HG03039 (cell line): ENCODE results near the gene GLTPD2.

Source experiments
- ATAC-seq: cut with Tn5 transposase; IDR thresholded peaks from one replicate; pipeline ENCODE4 v1.9.1; 2021; ENCODE audit warnings: mild to moderate bottlenecking, moderate library complexity; ENCODE audit not compliant: unreplicated experiment

Gene GLTPD2

DNA sequence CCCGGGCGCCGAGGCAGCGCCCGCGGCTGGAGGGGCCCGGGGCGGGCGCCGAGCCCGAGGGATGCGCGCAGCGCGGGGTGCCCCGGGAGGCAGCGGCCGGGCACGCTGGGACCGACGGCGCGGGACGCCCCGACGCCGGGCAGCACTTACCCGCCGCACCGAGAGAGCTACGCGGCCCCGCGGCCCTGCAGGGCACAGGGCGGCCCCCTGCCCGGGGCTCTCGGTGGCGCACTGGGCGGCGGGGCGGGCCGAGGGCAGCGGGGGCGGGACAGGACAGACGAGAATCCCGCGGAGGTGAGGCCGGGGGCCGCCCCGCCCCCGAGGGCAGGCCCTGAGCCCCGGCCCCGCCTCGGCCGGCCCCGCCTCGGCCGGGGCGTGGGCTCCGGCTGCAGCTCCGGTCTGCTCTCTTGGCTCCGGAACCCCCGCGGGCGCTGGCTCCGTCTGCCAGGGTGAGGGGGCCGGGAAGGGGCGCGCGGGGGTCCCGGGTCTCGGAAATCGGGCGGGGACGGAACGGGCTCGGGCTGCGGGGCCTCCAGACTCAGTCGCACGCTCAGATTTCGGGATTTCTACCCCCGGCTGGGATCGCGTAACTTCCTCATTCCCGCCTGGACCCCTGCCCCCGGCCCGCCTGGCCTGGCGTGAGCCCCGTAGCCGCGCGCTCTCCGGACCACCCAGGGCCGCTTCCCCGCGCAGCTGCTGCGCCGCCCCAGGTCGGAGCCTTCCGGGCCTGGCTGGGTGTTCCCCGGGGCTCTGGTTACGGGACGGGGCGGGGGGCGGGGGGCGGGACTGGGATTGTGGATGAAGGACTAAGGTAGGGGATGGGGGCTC lies 18.2 kb downstream of the GLTPD2 start, which contains the start of gene PLD2:
Gene PLD2, plus strand, starts transcription at position 376 of the 828 bp plus-strand sequence. CDS start 621 bp downstream, outside the sequence.
- ATAC-seq, result peak; percentile 87

DNA sequence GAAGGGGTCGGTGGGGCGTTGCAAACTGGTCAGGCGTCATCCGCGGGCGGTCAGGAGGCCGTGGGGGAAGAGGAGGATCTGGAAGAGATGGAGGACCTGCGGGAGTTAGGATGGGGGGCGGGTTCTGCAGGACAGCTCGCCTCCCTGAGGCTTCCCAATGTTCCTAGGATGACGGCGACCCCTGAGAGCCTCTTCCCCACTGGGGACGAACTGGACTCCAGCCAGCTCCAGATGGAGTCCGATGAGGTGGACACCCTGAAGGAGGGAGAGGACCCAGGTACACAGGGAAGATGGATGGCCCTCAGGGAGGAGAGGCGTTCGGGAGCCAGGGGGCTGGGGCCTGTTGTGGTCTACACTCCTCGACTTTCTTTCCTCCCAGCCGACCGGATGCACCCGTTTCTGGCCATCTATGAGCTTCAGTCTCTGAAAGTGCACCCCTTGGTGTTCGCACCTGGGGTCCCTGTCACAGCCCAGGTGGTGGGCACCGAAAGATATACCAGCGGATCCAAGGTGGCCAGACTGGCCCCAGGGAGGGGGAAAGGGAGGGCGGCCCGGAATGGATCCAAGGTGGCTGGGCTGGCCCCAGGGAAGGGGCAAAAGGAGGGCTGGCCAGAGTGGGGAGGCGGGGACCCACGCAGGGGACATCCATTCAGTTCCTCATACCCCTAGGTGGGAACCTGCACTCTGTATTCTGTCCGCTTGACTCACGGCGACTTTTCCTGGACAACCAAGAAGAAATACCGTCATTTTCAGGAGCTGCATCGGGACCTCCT lies 19.0 kb downstream of the GLTPD2 start:
- no peak for ATAC-seq

DNA sequence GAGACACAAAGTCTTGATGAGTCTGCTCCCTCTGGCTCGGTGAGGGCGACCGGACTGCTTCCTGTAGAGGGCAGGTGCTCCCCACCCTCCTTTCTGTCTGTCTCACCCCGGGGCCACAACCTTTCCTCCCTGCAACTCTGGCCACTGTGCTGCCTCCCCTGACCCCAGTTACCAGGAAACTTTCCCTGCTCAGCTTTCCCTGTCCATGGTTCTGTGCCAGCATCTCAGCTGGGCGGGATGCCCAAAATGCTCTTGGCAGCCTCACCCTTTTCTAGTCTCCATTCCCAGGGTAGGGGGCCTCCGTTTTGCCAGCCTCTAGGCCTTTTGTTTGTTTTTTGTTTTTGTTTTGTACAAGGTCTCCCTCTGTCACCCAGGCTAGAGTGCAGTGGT lies 19.6 kb downstream of the GLTPD2 start:
- ATAC-seq, result no peak

DNA sequence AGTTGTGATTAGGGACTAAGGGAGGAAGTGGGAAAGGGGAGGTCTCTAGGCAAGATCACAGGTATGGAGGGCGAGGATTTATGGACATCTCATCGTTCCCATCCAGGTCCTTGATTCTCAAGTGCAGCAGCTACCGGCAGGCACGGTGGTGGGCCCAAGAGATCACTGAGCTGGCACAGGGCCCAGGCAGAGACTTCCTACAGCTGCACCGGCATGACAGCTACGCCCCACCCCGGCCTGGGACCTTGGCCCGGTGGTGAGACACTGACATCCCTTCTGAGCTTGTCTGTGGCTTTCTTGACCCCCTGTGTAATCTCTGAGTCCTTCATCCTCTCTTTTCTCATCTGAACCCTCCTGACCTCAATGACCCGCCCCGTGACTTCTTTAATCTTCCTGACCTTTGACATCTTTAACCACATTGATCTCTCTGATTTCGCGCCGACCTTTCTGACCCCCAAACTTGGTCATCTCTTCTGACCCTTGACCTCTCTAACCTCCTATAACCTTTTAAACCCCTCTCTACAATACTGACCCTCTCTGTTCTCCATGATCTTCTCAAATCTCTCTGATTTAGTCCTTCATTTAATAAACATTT lies 22.0 kb downstream of the GLTPD2 start:
- no peak for ATAC-seq

DNA sequence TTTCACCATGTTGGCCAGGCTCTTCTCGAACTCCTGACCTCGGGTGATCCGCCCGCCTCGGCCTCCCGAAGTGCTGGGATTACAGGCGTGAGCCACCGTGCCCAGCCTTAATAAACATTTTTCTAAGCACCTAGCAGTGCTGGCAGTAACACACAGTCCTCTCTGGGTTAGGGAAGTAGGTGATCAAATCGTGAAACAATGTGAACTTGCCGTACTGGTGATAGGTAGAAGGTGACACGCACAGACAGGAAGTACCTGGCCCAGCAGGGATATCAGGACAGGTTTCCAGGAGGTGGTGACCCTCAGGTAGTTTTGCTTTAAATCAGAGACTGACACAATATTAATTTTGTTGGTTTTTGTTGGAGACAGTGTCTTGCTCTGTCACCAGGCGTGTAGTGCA lies 22.7 kb downstream of the GLTPD2 start:
- ATAC-seq, result no peak

DNA sequence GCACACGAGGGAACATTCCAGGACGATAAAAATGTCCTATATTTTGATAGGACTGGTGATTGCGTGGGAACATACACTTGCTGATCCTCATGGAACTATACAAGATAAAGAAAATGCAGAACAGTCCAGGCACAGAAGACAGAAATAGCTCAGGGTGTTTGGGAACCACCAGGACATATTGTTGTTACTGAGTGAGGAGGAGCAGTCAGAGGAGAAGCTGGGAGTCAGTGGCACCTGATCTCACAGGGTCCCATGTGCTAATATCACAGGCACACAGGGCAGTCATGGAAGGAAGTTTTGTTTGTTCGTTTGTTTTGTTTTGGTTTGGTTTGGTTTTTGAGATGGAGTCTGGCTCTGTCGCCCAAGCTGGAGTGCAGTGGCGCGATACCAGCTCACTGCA lies 23.9 kb downstream of the GLTPD2 start:
- ATAC-seq, result no peak

DNA sequence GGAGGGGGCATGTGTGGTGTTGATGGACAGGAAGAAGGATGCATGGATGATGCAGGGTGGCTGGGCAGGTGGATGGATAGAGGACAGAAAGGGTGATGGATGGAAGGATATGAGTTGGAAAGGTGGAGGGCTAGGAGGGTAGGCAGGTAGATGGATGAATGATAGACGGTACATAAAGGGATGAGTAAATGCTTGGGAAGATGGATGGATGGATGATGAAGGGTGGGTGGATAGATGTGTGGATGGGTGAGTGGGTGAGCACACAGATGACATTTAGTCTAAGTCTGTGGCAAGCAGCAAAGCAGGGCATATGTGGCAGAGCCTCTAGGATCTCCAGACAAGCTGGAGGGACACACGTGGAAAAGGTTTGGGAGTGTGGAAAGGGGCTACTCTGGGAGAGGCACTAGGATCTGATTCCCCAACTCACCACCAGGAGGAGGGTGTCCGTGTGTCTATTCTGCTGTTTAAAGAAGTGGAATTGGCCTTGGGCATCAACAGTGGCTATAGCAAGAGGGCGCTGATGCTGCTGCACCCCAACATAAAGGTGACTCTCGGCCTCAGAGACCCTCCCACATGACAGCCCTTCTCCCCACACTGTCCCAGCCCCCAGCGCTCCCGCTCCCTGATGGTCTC lies 26.4 kb downstream of the GLTPD2 start:
- no peak for ATAC-seq

DNA sequence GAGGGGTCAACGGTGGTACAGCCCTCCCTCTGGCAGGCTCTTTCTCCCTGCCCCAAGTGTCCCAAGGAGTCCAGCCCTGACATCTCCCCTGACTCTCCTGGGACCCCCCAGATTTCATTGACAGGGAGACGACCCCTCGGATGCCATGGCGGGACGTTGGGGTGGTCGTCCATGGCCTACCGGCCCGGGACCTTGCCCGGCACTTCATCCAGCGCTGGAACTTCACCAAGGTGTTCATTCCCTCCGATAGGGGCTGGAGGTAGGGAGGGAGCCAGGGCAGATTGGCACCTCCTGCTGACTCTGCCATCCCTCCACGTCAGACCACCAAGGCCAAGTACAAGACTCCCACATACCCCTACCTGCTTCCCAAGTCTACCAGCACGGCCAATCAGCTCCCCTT lies 28.1 kb downstream of the GLTPD2 start:
- no peak for ATAC-seq

DNA sequence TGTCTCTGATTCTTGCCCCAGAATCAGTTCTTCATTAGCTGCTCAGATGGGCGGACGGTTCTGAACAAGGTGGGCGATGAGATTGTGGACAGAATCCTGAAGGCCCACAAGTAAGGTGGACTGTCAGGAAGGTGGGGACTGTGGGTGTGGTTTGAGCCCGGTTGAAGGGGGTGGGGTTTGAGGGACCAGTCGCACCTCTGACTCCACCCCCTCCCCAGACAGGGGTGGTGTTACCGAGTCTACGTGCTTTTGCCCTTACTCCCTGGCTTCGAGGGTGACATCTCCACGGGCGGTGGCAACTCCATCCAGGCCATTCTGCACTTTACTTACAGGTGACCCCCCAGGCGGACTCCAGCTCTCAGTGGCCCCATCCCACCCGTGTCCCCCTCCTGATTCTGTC lies 29.5 kb downstream of the GLTPD2 start:
- no peak for ATAC-seq

DNA sequence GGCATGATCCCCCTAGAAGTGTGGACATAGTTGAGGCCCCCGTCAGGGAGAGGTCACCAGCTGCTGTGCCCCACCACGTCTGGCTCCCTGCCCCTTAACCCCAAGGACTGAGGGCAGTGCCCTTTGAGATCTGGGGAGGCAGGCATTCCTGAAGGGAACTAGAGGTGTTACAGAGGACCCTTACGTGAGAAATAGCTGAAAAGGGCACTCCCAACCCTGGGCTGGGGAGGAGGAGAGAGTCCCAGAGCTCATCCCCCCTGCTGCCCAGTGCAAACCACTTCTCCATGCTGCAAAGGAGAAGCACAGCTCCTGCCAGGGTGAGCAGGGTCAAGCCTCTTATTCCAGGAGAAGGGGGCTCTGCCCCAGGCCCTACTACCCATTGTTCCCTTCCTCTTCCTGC lies 34.1 kb downstream of the GLTPD2 start:
- ATAC-seq, result no peak

DNA sequence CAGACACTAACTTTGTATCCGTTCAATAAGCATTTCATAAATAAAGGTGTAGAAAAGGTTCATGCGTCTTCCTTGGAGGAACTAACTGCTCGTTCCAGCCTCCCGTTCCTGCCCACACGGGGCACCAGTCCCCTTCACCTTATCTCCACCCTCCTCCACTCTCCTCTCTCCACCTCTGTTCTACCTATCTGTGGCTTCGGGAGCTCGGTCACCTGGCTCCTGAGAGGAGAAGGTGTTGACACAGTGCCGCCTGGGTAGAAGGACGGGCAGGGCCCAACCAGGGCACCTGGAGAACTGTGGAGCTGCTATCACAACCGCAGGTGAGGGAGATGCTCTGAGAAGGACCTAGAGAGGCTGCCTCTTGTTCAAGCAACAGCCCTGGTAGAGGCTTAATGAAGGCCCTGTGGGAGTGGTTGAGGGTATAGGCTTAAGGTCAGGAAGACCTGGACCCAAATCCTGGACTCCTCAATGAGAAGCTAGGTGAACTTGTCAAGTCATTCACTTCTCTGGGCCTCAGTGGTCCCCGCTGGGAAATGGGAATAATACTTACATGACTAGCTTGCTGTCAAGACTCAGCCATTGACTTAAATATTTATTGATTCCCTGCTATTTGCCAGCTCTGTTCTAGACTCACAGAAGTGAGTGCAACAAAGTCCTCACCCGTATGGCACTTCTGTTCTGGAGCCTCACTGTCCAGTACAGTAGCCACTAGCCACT lies 34.8 kb downstream of the GLTPD2 start:
- no peak for ATAC-seq

DNA sequence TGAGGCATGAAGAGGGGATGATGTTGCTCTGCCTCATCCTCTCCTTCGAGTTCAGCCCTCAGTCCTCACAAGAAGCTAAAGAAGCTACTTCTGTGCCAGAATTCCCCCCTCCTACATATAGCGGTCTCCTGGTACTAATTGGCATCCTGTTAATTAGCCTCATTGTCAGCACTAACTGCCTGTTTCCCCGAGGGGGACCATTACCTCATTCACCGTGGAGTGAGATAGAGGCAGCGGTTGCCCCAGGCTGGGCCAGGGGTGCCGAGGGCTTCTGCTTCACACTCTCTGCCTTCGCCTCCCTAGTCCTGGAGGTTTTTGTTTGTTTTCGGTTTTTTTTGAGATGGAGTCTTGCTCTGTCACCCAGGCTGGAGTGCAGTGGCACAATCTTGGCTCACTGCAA lies 38.6 kb downstream of the GLTPD2 start:
- ATAC-seq, result no peak

DNA sequence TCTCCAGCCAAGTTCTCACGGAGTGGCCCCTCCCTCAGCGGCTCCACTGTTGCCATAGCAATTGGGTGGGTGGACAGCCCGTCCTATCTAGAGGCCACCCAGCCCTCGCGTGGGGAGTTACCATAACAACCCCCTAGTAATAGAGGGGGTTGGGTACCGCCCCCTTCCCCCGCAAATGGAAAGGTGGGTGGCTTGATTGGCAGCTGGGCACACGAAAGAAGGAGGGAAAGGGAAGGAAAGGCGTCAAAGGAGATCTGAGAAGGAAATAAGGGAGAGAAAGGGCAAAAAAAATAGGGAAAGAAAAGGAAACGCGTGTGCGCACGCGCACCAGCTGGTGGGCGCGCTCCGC lies 44.0 kb downstream of the GLTPD2 start:
- ATAC-seq, result peak; percentile 7

DNA sequence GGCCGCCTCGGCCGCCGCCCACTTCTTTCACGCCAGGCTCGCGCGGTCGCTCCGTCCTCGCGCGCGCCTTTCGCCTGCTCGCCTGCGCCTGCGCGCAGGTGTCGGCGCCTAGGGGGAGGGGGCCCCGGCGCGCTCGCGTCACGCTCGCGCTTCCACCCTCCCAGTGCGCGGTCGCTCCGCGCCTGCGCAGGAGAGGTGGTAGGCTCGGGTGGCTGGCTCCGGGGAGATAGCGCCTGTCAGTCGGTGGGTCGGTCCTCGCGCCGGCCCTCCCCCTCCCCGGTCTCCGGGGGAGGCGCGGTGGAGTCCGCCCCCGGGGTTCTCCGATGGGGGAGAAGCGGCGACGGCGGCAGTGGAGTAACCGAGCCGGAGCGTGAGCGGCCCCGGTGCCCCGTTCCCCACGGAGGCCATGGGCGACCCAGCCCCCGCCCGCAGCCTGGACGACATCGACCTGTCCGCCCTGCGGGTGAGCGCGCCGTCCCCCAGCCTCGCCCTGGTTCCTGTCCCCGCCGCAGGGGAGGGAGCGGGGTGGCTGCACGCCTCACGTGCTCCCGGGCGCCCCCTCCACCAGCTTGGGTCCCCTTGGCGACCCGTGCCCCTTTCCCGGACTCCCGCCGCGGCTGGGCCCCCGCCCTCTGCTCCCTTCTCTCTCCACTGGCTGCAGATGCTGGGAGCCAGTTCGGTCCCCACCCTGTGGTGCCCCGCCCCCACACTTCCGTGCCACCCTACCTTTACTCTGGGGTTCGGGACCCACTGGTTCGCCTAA lies 44.6 kb downstream of the GLTPD2 start, which contains the start of gene MINK1:
Gene MINK1, plus strand, starts transcription at position 163 of the 763 bp plus-strand sequence. Its CDS starts 244 bp downstream, at position 407.
- peak; percentile 96 for ATAC-seq

DNA sequence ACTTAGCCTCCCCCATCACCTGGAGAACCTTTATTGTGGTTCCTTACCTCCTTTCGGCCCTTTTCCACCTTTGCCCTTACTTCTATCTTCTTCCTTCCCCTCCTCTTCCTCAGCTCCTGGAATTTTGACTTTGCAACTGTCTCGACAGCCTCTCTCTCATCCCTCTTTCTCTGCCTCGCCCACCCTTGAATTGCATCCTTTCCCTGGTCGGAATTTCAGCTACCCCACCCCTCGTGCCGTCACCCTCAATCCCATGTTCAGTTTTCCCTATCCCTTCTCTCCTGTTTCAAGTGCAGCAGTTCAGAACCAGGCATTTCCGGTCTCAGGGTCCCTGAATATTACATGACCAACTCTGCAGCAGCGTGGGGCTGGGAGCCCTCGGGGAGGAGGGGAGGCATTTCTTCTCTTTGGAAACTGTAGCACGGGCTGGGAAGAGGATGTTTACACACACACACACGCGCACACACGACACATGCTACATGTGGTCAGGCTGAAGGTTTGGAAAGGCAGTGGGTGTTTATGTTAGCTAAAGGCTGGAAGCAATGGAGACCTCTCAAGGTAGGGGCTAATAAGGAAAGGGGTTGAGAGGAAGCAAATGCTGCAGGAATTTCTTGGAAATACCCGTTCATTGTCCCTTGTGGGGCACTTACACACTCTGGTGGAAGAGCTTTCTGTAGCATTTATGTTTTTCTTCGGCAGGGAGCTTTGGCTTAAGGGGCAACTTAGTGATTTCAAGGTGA lies 45.3 kb downstream of the GLTPD2 start:
- ATAC-seq, result no peak

DNA sequence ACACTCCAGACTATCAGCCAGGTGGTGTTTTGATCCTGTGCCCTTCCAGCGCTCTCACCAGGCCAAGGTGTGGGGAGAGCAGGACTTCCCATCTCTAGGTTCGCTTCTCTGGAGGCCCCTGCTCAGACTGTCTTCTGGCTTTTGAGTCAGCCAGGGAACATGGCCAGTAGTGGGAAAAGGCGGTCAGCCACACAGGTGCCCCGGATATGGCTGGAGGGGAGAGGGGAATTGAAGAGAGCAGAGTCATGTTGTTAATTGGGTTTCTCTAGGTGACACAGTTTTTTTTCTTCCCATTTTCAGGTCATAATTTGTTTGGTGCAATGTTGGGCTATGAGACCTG lies 45.9 kb downstream of the GLTPD2 start:
- ATAC-seq, result no peak

DNA sequence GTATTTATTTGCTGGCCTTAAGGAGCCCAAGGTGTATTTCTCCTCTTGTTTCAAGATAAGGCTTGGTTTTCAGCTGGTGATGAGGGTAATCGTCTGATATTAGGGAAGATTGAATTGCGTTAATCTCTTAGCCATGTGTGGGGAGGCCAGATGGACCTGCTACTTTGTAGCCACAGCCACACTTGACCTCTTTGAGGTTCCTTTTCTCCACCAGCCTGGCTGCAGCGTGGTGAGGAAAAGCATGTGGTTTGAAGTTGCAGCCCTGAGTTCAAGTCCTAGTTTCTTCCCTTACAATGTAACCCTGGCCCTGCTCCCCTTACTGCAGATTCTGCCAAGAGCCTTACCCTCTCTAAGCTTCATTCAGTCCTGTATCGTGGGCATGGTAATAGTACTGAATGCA lies 47.5 kb downstream of the GLTPD2 start:
- ATAC-seq, result no peak

DNA sequence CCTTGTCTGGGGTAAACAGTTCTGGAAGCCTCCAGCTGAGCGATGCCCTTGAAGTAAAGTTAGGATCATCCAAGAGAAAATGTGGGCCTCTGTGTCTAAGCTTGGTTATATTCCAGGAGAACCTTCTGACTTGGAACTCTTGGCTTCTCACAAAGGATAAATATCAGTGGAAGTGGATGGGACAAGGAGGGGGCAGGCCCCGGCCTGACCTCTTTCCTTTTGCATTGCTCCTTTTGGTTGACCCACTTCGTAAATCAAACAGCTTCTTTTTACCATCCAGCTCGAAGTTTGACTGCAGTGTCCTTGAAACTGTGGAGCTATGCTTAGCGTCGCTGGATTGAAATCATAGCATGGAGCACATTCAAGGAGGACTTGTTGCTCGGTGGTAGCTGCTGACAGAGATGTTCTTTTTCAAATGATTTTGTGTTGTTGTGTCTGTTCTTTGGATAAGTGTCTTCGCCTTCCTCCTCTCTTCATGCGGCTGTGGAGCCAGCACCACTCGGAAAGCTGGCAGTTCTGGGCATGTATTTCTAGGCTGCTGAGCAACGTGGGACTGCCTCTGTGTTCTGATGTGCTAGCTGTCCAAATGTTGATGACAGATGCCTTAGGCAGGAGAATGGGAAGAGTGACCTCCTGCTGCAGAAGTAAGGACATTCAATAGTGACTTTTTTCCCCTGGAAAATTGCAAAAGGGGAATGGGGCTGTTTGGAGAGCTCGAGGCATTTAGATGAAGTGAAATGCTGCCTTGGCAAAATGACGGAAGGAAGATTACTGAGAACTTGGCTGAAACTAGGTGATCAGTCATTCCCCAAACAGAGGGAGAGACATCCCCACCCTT lies 48.9 kb downstream of the GLTPD2 start:
- no peak for ATAC-seq
